ENCODE data around the gene HNRNPAB.

- TF ChIP-seq EZH2 (IDR thresholded peaks at IDR 0.05; ENCODE audit: insufficient read depth, low read length): no peak
- no peak for TF ChIP-seq CTCF (IDR thresholded peaks at IDR 0.05; ENCODE audit: insufficient read depth, low read depth, low read length)
Observed at GRCh38 chr5:178208540-178209227, 4.4 kb downstream of the HNRNPAB start.
